ENCODE data around the gene TECPR1. TPM values are rescaled to one million over a fixed set of nuclear protein-coding genes. Genes with fewer than 3 reads are reported as not detected.
"Not testable (repeated sequence)": the region's sequence is repeated elsewhere in the genome, so short reads cannot be mapped to it uniquely, and the experiment has no call there.

Gene TECPR1
- total RNA-seq, 1 donor from 2014 or later = 44.0 TPM

DNA sequence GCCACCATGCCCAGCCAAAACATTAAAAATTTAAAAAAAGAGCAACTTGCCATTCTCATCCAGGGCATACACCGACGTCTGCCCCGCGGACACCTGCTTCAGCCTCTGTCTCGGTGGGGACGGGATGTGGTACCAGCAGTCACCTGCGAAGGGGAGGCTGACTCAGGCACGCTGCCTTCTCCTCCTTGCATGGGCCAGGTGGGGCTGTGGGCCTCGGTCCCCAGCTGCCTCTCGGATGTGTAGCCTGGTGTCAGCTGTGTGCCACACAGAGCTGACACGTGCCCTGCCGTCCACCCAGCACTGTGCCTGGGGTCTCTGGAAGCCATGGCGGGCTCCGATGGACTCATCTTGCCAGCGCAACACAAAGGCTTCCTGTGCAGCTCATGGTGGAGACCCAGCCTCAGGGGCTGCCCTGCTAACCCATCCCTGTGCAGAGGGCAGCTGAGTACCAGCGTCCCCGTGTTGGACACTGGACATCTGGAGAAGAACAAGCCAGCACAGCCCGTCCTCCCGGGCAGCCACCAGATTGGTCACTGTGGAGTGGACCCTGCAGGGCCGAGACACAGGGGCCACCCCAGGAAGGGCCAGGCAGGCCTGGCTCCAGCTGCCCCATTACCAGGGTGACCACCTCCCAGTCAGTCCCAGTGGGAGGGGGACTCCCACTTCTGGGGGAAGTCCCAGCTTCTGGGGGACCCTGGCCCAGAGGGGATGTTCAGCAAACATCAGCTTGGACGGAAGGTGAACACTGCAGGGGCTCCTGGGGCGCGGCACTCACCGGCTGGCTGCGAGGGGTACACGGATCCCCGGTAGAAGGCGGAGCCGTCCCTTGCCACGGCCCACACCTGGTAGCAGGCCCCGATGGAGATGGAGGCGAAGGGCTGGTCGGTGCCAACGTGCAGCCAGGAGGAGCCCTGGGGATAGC, 30.2 kb downstream of the TECPR1 start:
- H3K36me3 ChIP-seq (ENCODE audit: control insufficient read depth, insufficient read depth, low read length) = no peaks in the 10 kb centered on the region
- DNase-seq (ENCODE audit: low read depth) = no peak
- no peak overlapping the region for H3K4me3 ChIP-seq (ENCODE audit: low read depth, low read length)
- TF ChIP-seq CTCF (IDR thresholded peaks at IDR 0.05; ENCODE audit: insufficient read depth, low read length, poor library complexity, severe bottlenecking) = no peak
- H3K27me3 ChIP-seq (ENCODE audit: control insufficient read depth, insufficient read depth, low read length) = no peaks in the 10 kb centered on the region

GRCh38 chr7:98219382-98219781, 32.6 kb downstream of the TECPR1 start:
- H3K27me3 ChIP-seq (ENCODE audit: control insufficient read depth, insufficient read depth, low read length); H3K36me3 ChIP-seq (ENCODE audit: control insufficient read depth, insufficient read depth, low read length); H3K4me3 ChIP-seq (ENCODE audit: low read depth, low read length); DNase-seq (ENCODE audit: low read depth): not testable (repeated sequence)

- no peaks in the 10 kb centered on the region for H3K27me3 ChIP-seq (ENCODE audit: control insufficient read depth, insufficient read depth, low read length)
- no peak for TF ChIP-seq CTCF (IDR thresholded peaks at IDR 0.05; ENCODE audit: insufficient read depth, low read length, poor library complexity, severe bottlenecking)
Measured at GRCh38 chr7:98217623-98218582, 34.1 kb downstream of the TECPR1 start.

DNA sequence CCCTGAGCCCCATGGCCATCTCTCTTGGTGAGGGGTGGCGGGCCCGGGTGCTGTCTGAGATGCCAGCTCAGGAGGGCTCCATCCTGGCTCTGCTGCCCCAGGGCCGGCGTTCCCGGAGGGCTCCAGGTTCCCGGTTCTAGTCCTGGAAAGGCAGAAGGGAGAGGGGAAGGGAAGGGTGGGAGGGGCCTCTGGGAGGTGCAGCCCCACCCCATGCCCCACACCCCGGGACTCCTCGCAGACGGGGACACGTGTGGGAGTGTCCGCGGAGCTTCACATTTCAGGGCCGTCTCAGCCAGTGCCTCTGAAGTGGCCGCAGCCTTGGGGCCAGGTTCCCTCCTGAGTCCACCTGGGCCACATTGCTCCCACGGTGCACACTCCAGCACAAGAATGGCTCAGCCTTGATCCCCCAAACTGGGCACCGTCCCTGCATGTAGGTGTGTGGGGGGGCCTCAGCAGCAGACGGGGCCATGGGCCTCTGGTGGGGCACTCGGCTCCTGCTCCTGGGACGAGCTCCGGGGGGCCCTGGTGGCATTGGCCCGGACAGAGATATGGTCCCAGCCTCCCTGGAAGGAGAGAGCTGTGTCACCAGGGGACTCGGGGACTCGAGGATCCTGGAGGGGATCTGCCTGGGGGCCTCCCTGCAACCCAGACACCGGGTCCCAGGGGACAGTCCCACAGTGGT, 35.0 kb downstream of the TECPR1 start:
- H3K27me3 ChIP-seq (ENCODE audit: control insufficient read depth, insufficient read depth, low read length) = no peaks in the 10 kb centered on the region
- TF ChIP-seq CTCF (IDR thresholded peaks at IDR 0.05; ENCODE audit: insufficient read depth, low read length, poor library complexity, severe bottlenecking) = no peak
- H3K36me3 ChIP-seq (ENCODE audit: control insufficient read depth, insufficient read depth, low read length) = no peaks in the 10 kb centered on the region
- H3K4me3 ChIP-seq (ENCODE audit: low read depth, low read length) = no peak overlapping the region
- DNase-seq (ENCODE audit: low read depth) = no peak

More at GRCh38 chr7:98217623-98218582, 34.1 kb downstream of the TECPR1 start:
- DNase-seq (ENCODE audit: low read depth) = no peak
- Histone ChIP-seq H3K4me3 (ENCODE audit: low read depth, low read length) (no peak overlapping the region), H3K36me3 (ENCODE audit: control insufficient read depth, insufficient read depth, low read length) (no peaks in the 10 kb centered on the region)

DNA sequence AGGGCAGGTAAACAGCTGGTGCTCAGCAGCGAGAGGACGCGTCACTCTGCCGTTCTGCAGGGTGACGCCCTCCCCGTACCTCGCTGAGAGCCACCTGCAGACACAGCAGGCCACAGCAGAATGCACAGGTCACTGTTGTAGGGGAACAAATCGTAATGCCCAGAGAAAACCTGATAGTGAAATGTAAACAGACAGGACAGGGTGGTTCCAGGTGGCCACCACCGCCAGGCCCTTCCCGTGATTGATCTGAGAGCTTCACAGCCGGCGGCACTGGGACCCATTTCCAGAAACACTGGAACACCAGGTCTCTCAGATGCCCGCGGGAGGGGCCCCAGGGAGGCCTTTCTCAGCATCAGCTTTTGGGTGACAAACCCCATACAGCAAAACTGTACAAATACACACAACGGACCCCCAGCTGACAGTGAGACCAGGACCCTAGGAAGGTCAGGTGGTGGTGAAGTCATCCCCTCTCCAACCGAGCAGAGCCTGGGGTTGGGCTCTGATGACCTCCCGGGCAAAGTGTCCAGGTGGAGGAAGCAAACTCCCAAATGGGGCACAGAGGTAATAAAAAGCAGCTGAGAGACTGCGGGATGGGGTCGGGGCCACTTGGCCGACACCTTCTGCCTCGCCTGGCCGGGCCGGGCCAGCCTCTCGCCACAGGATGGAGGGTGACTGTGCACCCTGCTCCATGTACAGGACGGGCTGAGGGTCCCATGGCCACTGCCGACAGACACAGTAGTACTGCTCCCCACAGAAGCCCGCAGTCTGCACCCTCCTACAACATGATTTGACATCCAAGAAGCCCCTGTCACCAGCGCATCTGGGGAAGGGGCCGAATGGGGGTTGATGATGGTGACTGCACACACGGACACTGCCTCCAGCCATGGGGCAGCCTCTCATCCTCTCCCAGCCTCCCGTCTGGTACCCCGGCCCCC, 36.2 kb downstream of the TECPR1 start:
- no peak overlapping the region for H3K4me3 ChIP-seq (ENCODE audit: low read depth, low read length)
- no peaks in the 10 kb centered on the region for H3K36me3 ChIP-seq (ENCODE audit: control insufficient read depth, insufficient read depth, low read length)
- H3K27me3 ChIP-seq (ENCODE audit: control insufficient read depth, insufficient read depth, low read length) = no peaks in the 10 kb centered on the region
- no peak for DNase-seq (ENCODE audit: low read depth)
- no peak for TF ChIP-seq CTCF (IDR thresholded peaks at IDR 0.05; ENCODE audit: insufficient read depth, low read length, poor library complexity, severe bottlenecking)
